HG02943 (cell line): Measurements from ENCODE around the gene AOPEP.

Experiments used
- ATAC-seq: cut with Tn5 transposase; IDR thresholded peaks from one replicate; pipeline ENCODE4 v1.9.1; 2021; ENCODE audit warnings: mild to moderate bottlenecking, low read depth, moderate library complexity; ENCODE audit not compliant: unreplicated experiment

The AOPEP gene

DNA sequence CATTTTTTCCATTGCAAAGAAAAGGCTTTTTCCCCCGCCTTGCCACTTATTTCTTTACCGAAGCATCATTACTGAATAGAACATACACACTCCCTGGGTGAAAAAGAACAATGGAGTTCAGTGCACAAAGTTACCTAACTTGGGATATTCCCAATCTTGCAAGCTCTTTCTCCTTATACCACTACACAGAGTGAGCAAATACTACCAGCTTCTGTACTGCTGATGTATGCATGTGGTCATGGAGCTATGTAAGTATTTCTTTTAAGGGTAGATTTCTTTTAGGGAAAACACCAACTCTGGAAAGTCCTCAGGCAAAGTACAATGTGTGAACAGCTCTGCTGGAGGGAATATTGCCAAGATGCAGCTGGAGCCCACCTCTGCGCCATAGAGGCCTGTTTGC lies 81.1 kb downstream of the AOPEP start:
- no peak for ATAC-seq

DNA sequence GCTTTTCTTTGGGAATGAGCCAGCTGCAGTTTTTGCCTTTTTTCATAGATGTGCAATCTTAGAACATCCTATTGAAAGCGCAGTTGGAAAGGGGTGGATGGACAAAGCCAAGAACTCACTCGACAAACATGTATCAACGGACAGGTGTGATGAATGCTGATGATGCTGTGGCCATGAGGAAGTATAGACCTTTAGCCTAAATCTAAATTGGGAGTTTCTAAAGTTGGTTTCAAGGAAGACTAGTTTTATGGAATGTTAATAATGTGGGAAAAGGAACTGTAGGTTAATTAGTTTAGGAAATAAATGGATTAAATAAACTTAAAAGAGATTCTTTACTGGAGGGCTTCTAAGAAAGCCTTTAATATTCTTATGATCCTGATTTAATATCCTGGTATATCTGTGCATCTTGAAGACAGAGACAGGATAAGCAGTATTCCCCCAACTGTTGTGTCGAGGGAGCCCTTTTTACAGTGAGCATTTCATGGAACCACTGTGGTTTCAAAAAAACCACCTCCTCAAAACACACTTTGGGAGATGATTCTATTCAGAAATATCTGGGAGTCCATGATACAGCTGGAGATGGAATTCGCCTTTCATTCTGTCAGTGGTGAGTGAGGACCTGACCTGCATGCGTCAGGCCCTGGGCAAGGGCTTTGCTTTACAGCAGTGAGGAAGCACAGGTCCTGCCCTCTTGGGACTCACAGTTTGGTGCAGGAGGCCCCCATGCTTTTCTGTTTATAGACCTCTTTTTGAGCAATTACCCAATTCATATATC lies 82.6 kb downstream of the AOPEP start:
- no peak for ATAC-seq

DNA sequence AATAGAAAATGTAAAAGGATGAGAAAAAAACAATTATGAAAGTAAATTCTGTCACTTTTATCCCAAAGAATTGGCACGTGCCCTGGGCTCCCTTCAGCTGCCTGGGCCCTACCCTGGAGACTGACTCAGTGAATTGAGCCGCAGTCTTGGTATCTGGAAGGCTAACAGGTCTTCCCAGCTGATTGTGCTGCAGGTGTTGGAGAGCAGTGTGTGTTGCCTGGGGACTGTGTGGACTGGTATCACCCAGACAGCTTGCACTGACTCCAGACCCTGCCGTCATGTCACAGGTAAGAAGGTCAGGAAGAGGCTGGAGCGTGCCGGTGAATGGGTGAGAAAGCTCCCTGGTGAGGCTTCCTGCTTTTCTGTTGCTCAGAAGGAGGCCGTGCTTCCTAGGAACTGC lies 83.3 kb downstream of the AOPEP start:
- ATAC-seq: no peak

DNA sequence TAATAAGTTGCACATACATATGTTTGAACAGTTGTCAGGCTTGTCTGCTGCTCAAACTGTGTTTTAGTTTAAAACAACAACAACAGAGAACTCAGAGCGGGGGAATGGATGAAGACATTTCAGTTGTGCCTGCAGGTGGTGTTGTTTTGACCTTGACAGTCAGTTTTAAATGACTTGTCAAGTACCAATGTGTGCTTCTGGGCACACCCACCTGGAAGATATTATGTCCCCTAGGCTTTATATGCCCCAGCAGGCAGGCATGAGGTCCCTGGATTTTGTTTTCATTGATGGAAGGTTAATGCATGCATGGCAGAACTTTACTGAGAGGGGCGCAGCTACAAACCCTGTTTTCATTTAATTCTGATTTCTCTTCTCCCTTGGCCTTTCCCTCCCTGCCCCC lies 84.6 kb downstream of the AOPEP start:
- ATAC-seq: no peak

DNA sequence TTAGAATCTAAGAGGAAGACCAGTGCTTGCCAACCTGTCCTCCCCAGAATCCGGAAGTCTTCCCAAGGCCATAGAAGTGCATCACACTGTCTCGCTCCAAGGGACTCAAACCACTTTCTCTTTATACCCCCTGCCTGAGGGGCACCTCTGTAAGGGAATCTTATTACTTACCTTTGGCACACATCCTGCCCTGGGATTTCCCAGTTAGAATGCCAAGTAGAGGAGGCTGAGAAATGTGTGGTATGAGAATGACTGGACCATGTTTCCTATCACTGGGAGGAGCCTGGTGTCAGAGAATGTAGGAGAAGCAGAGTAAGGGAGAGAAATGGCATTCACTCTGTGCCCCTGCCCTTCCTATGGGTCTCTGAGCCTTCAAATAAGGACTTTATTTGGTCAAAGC lies 85.8 kb downstream of the AOPEP start:
- no peak for ATAC-seq

DNA sequence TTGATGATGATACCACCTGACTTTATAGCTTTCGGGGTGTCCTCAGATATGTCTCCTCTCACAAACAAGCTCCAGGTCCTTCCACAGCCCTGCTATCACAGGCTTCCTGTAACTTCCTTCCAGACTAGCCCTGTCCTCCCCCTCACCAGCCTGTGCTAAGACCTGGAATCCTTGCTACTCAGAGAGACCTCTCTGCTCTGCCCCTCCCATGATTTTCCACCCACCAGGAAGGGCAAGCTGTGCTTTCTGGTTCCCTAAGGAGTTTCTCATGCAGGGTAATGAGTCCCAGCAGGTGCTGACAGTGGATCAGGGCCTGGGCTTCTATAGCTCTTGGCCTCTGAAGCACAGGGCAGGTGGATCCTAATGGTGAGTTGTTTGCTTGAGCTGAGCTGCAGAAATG lies 86.9 kb downstream of the AOPEP start:
- no peak for ATAC-seq

DNA sequence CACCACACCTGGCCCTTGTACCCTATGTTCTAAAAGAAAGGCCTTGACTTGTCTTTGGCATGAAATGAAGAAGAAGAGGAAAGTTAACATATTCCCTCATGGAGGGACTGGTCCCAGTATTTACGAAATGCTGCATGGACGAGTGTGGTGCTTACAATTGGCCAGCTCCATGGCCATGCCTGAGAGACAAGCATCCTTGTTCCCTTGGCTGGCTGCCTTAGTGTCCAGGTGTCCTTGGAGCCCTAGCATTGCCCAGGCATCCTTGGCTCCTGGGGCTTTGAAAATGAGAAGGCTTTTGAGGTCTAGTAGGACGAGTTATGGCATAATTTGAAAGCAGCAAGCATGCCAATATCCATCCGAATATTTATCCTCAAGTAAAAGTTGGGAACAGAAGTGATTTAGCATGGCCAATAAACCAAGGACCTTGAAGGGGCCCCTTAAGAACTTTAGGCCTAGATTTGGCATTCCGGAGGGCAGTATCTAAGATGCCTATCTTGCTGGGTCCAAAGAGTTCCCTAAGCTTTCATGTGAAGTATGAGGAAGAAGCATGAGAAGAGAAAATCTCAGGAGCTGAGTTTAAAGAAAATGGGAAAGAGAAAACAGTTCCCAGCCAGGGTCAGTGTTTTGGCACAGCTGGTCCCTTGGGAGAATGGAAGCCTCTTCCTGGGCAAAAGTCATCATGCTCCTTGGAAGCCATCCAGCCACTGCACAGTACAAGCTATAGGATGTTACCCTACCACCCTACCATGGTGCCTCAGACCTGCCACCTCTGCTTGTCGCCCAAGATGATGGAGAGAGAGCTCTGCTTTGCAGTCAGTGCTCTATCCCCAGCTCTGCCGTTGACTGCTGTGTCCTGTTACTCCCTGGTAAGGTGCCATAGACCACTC lies 91.0 kb downstream of the AOPEP start:
- no peak for ATAC-seq

DNA sequence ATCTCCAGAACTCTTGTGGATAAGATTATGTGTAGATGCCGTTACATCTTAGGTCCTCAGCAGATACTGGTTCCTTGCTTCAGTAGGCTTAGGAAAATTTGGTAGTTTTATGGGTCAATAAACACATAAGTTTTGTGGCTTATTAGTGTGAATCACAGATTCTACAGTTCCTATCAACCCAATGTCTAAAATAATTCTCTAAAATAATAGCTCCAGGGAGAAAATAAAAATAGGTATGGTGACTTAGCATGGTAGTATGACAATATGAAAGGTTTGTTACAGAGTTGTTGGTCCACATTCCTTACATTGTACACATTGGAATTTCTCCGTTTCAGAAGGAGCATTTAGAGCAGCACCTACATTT lies 91.7 kb downstream of the AOPEP start:
- ATAC-seq: no peak

DNA sequence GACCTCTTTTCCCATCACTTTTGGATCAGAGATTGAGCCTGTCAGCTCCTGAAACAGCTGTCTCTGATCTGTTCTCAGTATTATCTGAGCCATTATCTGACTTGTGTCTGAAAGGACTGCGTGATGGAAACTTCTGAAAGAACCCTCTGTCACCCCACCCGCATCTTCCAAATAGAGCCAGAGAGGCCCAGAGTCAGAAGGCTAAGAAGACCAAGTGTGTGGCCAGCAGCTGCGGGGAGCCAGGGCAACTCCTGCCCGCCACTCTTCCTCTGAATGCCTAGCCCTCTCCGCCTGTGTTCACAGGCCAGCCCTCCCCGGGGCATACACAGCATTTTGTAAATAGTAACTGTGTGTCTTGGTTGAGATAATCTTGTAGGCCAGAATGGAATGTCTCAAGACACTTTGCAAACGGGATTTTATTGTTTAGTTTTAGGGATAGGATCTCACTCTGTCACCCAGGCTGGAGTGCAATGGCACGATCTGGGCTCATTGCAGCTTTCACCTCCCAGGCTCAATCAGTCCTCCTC lies 92.7 kb downstream of the AOPEP start:
- no peak for ATAC-seq

DNA sequence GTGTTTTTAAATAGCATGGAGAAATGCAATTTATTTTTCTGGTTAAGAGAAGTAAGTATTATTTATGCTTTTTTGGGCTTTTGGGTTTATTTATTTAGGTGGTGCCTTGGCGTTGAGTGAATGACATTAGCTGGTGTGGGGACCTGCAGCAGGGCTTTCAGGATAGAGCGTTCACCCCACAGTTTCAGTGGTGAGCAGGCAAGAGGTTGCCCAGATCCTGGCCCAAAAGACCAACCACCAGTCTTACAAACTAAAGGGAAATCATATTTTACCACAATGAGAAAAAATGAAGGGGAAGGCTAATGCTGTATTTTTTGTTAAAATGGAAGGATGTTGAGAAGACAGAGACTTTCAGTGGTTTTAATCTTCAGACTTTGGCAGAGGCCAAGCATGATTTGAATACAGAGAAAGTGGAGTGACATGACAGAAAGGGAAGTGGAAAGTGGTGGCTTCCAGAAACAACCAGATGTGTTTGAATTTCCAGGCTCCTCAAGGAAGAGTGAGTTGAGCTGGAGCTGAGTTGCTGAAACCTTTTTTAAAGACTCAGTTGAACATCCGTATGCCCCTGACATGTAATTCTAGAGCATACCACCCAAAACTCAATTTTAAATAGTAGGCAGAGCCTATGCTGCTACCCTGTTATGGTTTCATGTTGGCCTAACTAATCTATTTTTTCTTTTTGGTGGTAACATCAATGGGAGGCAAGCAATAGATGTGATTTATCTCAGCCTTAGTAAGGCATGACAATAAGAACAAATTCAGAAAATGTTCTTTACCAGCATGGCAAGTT lies 94.8 kb downstream of the AOPEP start:
- ATAC-seq: peak; percentile 81

DNA sequence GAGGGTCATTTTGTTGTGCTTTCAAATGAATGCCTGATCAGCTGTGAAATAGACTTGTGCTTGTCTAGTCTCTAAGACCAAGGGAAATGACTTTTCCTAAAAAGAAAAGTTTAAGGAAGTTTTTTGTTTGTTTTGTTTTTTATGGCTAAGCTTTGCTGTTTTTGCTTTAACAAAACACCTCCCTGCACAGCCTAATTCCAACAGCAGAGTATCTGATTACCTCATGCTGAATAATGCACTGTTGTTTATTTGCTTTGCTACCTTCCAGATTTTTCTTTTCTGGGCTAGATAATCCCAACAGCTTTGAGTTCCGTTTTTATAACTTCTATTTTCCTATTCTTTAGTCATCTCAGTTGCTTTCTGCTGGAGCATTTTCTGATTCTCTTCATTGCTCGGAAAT lies 95.8 kb downstream of the AOPEP start:
- no peak for ATAC-seq

DNA sequence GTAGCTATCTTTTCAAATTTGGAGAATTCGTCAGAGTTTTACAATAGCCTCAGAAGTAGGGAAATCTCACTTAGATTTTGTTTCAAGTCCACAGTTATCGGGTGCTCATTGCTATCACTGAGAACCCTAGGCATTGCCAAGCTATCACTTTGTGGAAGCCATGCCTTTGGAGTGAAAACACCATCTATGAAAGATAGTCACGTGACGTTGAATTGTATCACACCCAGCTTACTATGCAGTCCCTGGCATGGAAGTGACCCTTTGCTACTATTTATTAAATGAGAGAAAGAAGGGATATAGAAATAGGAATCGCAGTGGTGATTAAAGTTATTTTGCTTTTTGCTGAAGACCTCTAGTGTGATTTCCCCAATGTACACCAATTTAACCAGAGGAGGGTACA lies 97.2 kb downstream of the AOPEP start:
- no peak for ATAC-seq

DNA sequence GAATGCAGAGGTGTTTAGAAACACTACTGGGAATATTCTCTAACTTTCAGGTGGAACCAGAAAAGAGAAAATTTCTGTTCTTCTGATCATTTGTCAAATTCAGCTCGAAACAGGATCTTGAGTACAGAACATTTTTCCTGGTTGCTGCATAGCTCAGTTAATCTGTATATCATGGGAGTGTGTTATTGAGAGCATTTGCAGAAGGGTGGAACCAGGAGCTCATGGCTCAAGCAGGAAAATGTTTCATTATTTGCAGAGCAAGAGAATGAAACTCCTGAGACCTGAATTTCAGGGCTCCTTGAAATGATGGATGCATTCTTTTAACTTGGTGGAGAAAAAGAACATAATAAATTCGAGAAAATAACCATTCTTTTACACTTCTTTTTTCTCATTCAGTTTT lies 97.9 kb downstream of the AOPEP start:
- ATAC-seq: no peak

DNA sequence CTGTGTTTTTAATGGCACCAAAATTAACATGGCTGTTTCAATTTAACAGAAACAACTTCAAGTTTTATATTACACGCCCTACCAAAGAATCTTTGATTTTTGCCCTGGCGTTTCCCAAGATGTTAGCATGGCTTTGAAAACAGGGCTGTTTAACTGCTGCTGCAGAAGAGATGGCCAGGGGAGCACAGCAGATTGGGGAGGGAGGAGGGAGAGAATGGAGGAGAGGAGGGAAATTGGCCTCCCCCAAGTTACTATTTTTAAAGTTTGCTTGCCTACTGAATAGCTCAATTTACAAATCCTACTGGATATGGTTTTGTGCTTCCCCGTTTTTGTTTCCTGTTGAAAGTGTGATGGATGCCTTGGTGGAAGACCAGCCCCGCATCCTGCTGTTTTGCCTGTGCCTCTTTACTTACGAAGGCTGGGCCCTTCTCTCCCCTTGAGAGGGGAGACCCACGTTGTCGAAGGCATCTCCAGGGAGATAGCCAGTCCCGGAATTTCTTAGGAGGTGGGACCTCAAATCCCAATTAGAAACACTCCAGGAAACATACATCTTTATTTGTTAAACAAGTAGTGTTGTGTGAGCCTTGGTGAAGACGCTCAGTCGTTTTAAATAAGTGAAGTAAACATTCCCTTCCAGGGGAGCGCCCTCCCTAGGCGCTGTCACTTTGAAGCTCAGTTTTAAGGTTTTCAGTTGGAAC lies 98.6 kb downstream of the AOPEP start:
- no peak for ATAC-seq

DNA sequence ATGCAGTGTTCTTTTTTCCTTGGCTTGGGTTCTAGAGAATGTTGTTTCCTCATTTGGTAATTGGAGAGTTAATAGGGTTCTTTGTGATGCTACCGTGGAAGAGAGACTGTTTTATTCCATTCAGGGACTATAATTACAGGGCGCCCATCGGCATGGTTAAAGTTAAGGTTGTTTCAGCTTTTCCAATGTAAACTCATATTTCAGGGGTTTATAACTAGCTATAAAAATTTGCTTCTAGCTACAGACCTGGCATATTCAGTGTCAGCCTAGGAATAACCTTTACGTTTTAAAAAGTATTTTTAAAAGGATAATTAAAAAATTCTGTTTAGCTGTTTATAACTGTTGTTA lies 99.1 kb downstream of the AOPEP start:
- no peak for ATAC-seq

DNA sequence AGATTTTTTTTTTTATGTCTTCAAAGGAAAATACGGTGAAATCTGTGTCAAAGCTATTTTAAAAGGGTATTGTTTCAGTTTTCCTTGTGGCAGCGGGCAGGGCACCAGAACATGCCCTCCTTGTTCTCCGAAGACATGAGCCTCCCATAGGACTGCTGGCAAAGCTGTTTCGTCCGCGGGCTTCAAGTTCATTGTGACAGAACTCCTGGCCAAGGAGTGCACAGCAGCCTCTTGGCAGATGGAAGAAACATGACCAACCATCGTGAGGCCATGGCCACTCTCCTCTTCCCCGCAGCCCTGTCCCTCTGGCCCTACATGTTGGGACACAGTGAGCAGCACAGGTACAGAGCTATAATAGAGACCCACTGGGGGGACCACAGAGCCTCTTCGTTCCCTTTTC lies 99.5 kb downstream of the AOPEP start:
- no peak for ATAC-seq

DNA sequence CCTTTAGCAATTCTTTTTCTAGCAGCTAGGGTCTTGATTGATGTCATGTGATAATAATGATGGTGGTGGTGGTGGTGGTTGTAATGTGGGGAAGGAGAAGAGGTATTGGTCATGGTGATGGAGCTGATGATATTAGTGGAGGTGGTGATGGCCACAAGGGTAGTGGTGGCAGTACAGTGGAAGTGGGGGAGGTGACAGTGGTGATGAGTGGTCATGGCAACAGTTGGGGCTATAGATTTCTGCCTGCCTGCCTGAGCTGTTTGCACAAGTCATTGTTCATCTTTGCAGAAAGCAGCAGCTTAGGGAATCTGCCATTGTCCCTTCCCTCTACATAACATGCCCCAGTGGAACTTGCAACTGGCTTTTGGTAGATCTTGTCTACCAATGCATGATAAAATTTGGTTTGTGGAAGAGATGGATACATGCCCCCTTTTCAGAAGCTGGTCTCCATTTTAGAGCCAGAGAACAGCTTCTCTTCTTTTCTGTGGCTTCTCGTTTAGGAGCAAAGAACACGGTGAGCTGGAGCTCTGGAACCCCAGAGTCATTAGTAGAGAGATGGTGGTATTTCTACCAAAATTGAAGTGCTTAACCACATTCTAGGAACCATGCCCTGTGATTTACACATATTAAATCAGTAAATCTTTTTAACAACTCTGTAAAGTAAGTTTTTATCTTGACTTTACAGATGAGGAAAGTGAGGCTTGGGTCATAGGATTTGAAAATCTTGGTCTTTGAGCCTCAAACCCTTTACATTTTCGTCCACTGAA lies 100.3 kb downstream of the AOPEP start:
- no peak for ATAC-seq

DNA sequence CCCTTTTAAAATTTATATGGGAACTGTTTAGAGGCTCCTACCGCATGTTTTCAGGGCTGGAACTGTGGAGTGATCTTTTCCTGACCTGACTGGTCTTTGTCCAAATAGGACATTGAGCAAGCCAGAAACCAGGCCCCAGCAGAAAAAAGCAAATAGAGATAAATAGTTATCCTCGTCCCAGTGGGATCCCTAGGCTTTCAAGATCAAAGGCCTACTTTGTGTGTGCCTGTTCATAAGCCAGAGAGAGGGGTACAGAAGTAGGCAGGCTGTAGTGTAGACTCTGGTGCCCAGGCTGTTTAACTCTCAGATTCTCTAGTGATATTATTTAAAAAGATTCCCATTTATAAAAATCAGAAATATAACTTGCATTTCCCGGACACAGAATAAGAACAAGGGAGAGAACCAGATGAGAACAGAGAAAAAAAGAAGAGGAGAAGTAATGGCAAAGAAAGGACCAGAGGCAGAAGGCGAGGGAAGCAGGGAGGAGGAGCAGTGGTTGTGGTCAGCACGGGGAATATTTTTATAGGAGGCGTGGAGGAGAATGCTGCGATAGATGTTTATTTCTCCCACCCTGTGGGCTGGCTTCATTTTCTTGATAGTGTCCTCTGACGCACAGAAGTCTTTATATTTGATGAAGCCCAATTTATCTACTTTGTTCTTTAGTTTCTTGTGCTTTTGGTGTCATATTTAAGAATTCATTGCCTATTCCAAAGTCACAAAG lies 101.2 kb downstream of the AOPEP start:
- no peak for ATAC-seq
